Adipocyte (in vitro differentiated cells): ENCODE data around the gene DLL3.

Experiments
- DNase-seq: peaks from one replicate; pipeline ENCODE4 v3.0.0-alpha.2; 2015; ENCODE audit warnings: low read depth
- H3K27me3 ChIP-seq: replicated peaks from 2 replicates; pipeline ENCODE4 v1.7.0; 2013; ENCODE audit warnings: mild to moderate bottlenecking, low read length, moderate library complexity; ENCODE audit not compliant: control insufficient read depth, insufficient read depth
- H3K36me3 ChIP-seq: 2 replicates; pipeline ENCODE4 v1.7.0; 2013; ENCODE audit warnings: low read length, mild to moderate bottlenecking, moderate library complexity; ENCODE audit not compliant: control insufficient read depth, insufficient read depth, severe bottlenecking
- H3K4me1 ChIP-seq: 2 replicates; pipeline ENCODE4 v1.7.0; 2013; ENCODE audit warnings: mild to moderate bottlenecking, low read length, moderate library complexity; ENCODE audit not compliant: control insufficient read depth, insufficient read depth
- H3K4me3 ChIP-seq: 2 replicates; pipeline ENCODE4 v1.7.0; 2013; ENCODE audit warnings: mild to moderate bottlenecking, low read length, moderate library complexity
- H3K9ac ChIP-seq: 2 replicates; pipeline ENCODE4 v1.7.0; 2013; ENCODE audit warnings: mild to moderate bottlenecking, low read length, moderate library complexity
- H3K9me3 ChIP-seq: 2 replicates; pipeline ENCODE4 v1.7.0; 2013; ENCODE audit warnings: mild to moderate bottlenecking, low read length, moderate library complexity; ENCODE audit not compliant: control insufficient read depth

The DLL3 gene

DNA sequence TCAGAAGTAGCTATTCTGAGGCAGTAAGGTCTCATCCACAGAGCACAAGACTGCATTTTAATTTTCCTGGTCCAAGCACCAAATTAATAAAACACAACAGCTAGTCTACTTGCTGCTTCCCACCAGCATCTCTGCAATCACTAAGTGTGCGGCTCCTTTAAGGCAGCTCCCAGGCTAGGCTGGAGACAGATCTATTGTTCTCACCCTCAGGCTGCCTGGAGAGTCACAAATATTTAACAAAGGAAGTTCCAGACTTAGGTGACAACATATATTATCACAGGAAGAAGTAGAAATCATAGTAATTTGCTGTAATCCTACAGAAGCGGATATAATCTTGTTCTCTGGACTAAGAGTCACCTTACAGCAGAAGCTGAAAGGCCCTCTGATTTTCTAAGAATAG, 43.5 kb downstream of the DLL3 start:
- no peak overlapping the region for H3K9ac ChIP-seq
- peaks cover 12% of the 10 kb centered on the region for H3K27me3 ChIP-seq
- no peak overlapping the region for H3K4me3 ChIP-seq
- no peaks in the 10 kb centered on the region for H3K36me3 ChIP-seq
- H3K4me1 ChIP-seq: peaks cover 16% of the 10 kb centered on the region
- H3K9me3 ChIP-seq: no peaks in the 10 kb centered on the region
- DNase-seq: no peak

DNA sequence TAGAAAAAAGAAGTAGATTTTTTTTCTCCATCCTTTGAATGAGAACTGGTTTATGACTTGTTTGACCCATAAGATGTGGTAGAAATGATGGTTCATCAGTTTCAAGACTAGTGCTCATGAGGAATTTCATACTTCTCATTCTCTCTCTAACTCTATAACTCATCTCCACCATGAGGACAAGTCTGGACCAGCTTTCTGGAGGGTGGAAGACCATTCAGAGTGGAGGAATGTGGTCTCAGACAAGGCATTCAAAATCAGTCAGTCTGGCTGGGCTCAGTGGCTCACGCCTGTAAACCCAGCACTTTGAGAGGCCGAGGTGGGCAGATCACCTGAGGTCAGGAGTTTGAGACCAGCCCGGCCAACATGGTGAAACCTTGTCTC, 44.7 kb downstream of the DLL3 start:
- H3K9me3 ChIP-seq: no peaks in the 10 kb centered on the region
- H3K9ac ChIP-seq: no peak overlapping the region
- H3K36me3 ChIP-seq: no peaks in the 10 kb centered on the region
- no peak overlapping the region for H3K4me3 ChIP-seq
- H3K4me1 ChIP-seq: peaks cover 11% of the 10 kb centered on the region
- DNase-seq: no peak
- H3K27me3 ChIP-seq: peaks cover 13% of the 10 kb centered on the region

DNA sequence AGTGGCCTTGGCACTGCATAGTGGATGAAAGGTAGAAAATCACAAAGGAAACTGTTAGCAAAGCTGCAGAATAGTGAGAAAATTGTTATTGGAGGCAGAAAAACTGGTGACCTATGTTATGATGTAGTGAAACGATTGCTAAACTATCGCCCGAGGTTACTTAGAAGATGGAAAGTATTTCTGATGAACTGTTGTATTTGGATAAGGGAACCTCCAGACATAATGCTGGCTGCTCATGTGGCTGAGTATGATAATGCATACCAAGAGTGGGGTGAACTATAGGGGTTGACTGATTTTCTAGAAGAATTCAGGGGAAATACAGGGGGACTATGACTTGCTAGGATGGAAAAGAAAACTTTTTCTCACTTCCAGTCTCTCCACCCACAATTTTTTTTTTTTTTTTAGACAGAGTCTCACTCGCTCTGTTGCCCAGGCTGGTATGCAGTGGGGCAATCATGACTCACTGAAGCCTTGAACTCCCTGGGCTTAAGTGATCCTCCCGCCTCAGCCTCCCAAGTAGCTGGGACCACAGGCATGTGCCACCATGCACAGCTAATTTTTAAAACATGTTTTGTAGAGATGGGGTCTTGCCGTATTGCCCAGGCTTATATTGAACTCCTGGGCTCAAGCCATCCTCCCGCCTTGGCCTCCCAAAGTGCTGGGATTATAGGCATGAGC, 45.6 kb downstream of the DLL3 start:
- H3K36me3 ChIP-seq: no peaks in the 10 kb centered on the region
- no peak overlapping the region for H3K4me3 ChIP-seq
- no peaks in the 10 kb centered on the region for H3K9me3 ChIP-seq
- H3K27me3 ChIP-seq: peaks cover 13% of the 10 kb centered on the region
- no peak overlapping the region for H3K9ac ChIP-seq
- DNase-seq: peak; percentile 39
- peaks cover 4% of the 10 kb centered on the region for H3K4me1 ChIP-seq

DNA sequence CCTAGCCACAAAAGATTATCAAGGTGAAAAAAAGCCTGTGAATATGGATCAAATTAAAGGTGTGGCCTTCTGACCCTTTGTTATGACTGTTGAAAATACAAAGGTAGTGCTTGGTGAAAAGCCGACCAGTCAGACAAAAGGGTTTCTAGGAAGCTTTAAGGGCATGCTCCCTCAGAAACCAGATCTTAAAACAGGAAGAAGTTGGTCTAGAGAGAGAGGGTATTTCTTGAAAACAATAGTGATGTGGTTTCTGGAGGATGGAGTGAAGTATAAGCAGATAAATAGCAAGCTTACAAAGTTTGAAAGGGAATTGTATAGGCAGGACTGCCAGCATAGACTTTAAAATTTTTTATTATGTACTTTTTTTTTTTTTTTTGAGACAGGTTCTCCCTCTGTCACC, 46.2 kb downstream of the DLL3 start:
- Histone ChIP-seq H3K4me3 (no peak overlapping the region), H3K4me1 (peaks cover 4% of the 10 kb centered on the region), H3K27me3 (peaks cover 13% of the 10 kb centered on the region), H3K9me3 (no peaks in the 10 kb centered on the region), H3K9ac (no peak overlapping the region), H3K36me3 (no peaks in the 10 kb centered on the region)
- DNase-seq: no peak

DNA sequence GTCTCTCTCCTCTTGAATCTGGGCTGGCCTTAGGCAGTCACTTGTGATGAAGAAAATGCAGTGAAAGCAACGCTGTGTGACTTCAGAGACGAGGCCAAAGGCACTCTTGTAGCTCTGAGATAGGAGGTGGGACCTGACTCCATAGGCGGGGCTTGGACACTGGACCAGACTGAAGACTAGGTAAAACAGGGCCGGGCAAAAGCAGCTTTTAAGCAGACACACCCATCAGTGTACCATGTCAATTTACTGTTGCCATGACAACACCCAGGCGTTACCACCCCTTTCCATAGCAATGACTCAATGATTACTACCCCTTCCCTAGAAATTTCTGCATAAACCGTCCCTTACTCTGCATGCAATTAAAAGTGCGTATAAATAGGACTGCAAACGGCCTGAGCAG, 47.9 kb downstream of the DLL3 start:
- no peak for DNase-seq
- H3K9me3 ChIP-seq: no peaks in the 10 kb centered on the region
- no peak overlapping the region for H3K9ac ChIP-seq
- H3K4me3 ChIP-seq: no peak overlapping the region
- H3K4me1 ChIP-seq: no peaks in the 10 kb centered on the region
- H3K36me3 ChIP-seq: no peaks in the 10 kb centered on the region
- peaks cover 13% of the 10 kb centered on the region for H3K27me3 ChIP-seq

DNA sequence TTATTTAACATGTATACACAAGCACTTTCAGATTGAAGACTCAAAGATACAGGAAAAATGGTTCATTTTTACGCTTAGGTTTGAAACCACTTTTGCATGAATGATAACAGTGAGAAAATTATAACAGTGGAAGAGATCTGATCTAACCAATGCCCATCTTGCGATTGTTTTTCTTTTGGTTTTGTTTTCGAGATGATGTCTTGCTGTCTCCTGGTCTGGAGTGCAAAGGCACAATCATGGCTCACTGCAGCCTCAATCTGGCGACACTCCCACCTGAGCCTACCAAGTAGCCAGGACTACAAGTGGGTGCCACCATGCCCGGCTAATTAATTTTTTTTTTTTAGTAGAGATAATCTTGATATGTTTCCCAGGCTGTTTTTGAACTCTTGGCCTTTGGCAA, 51.5 kb downstream of the DLL3 start:
- no peaks in the 10 kb centered on the region for H3K36me3 ChIP-seq
- no peak overlapping the region for H3K9ac ChIP-seq
- no peaks in the 10 kb centered on the region for H3K4me1 ChIP-seq
- DNase-seq: no peak
- no peak overlapping the region for H3K4me3 ChIP-seq
- H3K9me3 ChIP-seq: no peaks in the 10 kb centered on the region
- peaks cover 29% of the 10 kb centered on the region for H3K27me3 ChIP-seq

DNA sequence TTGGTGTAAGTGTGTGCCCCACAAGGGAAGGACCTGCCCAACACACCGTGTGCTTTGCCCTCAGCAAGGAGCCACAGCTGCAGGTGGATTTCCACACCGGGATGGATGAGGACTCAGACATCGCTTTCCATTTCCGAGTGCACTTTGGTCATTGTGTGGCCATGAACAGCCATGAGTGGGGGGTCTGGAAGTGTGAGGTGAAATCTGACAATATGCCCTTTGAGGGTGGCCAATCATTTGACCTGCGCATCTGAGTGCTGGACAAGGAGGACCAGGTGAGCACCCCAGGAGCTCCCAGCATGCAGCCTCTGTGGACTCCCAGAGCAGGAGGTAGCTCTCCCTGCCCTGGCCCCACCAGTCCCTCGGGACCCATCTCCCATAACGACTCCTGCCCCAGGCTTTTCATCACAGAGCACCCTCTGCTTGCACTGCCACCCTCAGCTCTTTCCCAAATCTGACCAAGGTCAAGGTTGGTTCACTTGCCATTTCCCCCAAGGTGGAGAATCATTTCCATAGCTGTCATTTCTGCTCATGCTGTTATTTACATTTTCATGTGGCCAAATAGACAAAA, 54.4 kb downstream of the DLL3 start:
- H3K4me1 ChIP-seq: no peaks in the 10 kb centered on the region
- H3K36me3 ChIP-seq: no peaks in the 10 kb centered on the region
- no peak overlapping the region for H3K4me3 ChIP-seq
- no peak overlapping the region for H3K9ac ChIP-seq
- H3K27me3 ChIP-seq: peaks cover 18% of the 10 kb centered on the region
- H3K9me3 ChIP-seq: no peaks in the 10 kb centered on the region
- no peak for DNase-seq

DNA sequence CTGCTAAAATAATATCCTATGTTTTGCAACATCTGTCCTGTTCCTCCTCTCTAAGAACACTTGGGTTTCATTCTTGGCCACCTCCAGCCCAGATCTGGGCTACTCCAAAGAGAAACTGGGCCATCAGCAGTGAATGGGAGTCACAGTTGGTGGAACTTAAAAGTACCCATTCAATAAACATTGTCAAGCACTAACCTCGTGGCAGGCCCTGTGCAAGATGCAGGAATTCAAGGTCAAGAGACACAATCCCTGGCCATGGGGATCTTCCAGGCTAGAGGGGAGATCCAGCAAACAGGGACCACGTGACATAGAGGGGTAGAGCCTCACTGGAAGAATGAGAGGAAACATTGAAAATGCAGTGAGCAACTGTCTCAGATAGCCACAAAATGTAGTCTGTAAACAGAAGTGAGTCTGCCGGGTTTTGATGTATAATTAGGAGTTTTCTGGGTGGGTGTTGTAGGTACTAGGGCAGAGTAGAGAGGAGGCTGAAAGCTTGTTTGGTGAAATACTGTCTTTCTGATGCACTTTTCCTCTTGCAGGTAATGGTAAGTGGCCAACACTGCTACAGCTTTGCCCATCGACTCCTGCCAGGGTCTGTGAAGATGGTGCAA, 56.1 kb downstream of the DLL3 start:
- no peak overlapping the region for H3K9ac ChIP-seq
- no peak for DNase-seq
- no peak overlapping the region for H3K4me3 ChIP-seq
- no peaks in the 10 kb centered on the region for H3K36me3 ChIP-seq
- H3K9me3 ChIP-seq: no peaks in the 10 kb centered on the region
- peaks cover 18% of the 10 kb centered on the region for H3K27me3 ChIP-seq
- H3K4me1 ChIP-seq: no peaks in the 10 kb centered on the region

DNA sequence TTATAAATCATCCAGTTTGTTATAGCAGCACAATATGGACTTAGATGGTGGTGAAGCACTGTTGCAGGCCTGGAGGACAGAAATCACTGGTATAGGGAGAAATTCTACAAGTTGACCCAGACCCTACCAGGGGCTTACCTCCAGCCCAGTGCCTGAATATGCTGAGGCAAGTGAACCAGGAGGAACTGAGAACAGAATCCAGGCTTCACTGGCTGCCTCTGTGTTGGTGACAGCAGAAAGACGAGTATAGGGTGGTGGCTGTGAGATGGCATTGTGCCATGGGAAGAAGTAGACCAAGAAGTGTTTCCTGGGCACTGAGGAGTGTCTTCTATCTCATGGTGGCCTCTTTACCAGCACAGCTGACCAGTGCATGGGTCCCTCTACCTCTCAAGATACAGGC, 57.1 kb downstream of the DLL3 start:
- H3K36me3 ChIP-seq: no peaks in the 10 kb centered on the region
- no peak overlapping the region for H3K9ac ChIP-seq
- H3K9me3 ChIP-seq: no peaks in the 10 kb centered on the region
- no peak overlapping the region for H3K4me3 ChIP-seq
- peaks cover 18% of the 10 kb centered on the region for H3K27me3 ChIP-seq
- H3K4me1 ChIP-seq: no peaks in the 10 kb centered on the region
- no peak for DNase-seq
